CD4-positive, alpha-beta T cell treated with Interleukin-17A for 1 hour (primary cell): Measurements from ENCODE around the gene LRRC52.
"Not testable (repeated sequence)": the region's sequence is repeated elsewhere in the genome, so short reads cannot be mapped to it uniquely, and the experiment has no call there.

Experiments used
- DNase-seq: peaks from one replicate; pipeline ENCODE4 v3.0.0-alpha.2; 2020

Gene LRRC52

DNA sequence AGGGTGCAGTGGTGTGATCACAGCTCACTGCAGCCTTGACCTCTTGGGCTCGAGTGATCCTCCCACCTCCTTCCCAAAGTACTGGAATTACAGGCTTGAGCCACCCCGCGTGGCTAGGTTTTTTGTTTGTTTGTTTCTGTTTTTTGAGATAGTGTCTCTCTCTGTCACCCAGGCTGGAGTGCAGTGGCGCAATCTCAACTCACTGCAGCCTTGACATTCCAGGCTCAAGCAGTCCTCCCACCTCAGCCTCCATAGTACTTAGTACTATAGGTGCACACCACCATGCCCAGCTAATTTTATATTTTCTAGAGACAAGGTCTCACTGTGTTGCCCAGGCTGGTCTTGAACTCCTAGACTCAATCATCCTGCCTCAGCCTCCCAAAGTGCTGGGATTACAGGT, 47.6 kb downstream of the LRRC52 start:
- DNase-seq, result not testable (repeated sequence)

DNA sequence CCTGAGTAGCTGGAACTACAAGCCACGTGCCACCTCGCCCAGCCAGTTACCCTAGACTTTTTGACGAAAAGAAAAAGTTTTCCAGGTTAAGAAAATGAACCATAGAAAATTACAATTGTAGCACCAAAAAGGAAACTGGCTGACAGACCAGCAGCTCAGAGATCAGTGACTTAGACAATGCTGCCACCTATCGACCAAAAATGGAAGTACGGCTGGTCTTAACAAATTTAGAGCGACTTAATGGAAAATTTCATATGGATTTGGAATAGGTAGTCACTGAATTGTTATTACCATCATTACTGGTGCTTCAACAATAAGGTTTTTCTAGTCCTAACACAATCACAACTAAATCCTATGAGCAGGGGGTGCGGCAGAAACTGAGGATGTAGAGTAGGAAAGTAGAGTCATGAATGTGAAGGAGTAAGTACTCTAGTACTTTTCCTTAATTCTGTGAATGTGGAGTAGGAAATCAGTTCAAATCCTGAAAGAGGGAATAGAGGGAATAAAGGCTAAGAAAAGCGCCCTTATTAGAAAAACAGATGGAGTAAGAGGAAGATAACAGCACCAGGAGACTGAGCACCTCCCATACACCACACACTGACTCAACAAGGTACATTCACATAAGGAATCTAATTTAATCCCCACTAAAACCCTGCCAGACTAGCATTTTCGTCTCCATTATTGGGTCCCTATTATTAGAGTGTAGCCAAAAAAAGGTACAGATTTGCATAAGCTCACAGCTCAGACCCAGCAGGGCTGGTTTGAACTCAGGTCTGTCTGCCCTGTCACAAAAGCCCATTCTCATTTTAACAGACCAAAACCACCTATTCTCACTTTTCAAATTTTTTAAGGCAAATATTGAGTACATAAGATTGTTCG, 49.4 kb downstream of the LRRC52 start:
- peak; percentile 83 for DNase-seq

DNA sequence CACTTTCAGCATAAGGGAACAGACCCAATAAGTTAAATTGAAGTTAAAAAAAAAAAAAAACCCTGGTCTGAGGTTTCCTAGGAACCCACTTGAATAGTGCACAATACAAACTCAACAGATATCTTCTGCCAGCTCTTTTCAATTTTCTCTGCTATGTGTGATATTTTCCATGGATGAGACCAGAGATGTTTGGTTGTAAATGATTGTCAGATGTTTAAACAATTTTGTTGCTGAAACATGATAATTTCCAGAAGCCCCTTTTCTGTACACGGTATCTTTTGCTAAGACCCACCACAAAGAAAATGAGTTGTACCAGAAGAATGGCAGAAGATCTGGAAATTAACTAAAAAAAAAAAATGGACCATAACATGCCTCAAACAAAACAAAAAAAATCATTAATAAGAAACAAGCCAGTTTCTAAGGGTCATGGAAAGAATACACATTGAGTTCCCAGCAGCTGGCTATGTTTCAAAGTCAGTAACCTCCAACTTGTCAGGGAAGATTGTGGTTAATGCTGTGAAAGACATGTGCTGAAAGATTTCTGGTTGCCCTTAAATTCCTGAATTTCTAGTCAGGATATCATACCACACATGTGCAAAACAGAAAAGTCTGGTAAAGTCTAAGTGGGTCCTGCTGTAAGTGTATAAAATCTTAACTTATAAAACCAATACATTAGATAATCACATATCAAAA, 51.6 kb downstream of the LRRC52 start:
- no peak for DNase-seq

DNA sequence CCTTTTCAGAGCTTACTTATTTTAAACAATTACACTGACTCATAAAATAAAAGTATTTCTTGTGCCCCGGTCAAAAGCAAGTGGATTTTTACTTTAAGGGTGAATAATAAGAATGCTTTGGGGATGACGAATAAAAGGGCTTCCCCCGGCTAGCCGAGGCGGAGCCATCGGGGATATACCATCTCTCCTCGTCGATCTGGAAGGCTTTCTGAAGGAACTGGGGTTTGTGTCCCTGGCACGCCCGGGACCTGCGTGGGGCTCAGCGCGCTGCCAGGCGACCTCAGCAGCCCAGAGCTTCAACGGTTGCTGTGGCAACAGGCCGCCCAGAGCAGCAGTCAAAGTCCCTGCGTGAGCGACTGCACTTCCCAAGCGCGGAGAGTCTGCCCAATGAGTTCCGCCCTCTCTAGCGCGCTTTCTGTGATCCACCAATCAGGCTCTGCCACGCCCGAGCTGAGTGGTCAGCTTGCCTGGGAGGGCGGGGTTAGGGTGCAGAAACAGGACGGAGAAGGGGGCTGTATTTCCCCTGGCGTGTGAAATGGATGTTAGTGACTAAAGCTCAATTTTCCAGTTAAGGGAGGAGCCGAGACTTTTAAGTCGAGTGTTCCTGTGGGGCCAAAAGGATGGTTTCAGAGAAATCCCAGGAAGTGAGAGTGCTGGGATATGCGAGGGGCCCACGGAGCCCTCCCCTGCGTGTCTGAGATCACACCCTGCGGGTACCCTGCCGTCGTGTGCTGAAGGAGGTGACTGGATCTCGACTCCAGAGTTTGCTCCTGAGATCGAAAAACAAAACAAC, 54.3 kb downstream of the LRRC52 start:
- DNase-seq, result peak; percentile 95

DNA sequence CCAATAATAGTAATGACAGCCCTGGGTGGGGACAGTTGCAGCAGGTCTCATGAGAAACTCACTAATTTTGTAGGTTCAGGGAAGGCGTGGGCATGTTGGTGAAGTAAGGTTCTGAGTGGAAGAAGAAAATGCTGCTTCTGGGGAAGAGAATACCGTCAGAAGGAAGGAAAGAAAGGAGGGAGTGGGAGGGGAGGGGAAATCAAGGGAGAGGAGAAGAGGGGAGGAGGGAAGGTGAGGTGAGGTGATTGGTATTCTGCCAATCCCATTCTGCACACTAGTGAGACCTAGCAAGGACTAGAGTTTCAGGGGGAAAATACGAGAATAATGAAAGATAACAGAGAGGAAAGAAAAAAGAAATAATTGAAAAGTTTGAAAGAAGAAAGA, 54.9 kb downstream of the LRRC52 start:
- no peak for DNase-seq

DNA sequence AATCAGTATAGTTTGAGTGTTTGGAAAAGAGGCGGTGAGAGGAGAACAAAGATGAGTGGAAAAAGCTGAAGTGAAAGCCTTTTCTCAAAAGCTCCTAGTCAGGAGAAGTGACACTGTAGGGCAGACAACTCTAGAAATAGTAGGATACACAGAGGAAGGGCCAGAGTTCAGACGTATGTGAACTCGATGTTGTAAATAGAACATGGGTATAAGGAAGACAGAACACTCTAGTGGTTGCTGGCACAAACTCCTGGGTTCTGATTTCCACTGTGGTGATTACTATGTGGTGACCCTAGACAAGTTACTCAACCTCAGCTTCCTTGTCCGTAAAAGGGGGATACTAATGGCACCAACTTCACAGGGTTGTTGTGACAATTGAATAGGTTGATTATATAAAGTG, 57.0 kb downstream of the LRRC52 start:
- no peak for DNase-seq

DNA sequence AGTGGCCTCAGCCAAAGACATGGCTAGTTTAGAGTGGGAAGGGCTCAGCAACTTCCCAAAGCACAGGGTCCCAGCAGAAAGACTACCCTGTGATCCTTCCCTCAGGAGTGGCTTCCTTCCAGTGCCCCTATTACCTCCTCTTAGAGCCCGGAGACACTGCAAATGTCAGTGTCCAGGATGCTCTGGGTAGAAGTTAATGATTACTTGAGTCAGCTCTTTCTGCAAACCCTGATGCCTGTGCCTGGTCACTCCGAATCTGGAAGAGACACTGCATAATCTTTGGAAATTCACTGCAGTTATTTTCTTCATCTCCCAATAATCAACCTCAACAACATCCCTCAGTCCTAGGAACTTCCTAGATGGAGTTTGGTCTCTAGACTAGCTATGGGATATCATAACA, 60.0 kb downstream of the LRRC52 start:
- DNase-seq, result no peak

DNA sequence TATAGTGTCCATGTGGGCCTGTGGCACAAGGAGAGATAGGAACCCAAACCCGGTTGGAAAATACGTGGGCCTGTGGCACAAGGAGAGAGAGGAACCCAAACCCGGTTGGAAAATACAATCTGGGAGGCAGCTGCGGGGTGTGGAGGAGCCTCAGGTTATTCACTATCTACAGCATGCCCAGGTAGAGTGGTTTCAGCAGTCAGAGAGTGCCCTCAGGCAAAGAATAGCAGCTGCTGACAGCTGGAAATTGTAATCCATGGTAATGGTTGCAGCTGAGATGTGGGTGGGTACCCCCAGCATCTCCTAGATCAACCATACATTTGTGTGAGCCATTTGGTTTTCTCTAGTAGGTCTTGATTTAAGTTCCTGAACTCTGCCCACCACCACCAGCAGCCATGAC, 61.4 kb downstream of the LRRC52 start:
- DNase-seq, result no peak

DNA sequence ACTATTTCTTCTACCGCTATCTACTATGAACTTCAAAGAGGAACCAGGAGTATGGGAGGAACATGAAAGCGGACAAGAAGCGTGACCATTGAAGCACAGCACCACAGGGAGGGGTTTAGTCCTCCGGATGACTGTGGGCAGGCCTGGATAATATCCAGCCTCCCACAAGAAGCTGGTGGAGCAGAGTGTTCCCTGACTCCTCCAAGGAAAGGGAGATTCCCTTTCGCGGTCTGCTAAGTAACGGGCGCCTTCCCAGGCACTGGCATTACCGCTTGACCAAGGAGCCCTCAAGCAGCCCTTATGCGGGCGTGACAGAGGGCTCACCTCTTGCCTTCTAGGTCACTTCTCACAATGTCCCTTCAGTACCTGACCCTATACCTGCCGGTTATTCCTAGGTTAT, 62.9 kb downstream of the LRRC52 start:
- DNase-seq, result not testable (repeated sequence)

DNA sequence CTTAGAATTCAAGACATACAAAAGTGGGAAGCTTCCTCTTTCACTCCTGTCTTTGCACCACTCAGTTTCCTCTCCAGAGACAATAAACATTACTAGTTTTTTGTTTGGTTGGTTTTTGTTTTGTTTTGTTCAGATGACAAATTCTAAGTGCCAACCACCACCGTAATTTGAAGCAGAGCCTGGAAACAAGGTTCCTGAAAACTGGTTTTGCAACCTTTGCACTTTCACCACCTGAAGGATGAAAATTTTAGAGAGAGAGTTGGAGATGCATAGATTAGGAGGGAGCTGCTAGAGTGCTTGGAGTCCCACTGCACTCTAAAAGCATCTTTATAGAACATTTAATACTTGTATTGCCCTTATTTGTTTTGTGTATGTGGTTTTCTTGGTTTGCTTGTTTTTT, 67.1 kb downstream of the LRRC52 start:
- DNase-seq, result no peak

DNA sequence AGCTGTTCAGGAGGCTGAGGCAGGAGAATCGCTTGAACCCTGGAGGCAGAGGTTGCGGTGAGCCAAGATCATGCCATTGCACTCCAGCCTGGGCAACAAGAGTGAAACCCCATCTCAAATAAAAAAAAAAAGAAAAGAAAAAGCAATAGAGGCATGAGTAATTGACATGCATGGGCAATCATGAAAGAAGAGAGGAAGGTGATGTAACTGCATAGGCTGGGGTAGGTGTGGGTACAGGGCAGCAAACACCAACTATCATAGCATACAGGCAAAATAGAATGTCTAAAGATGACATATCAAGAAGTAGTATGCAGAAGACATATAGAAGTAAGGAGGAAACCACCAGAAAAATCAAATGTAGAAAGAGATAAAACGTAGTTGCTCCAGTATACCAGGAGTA, 68.3 kb downstream of the LRRC52 start:
- DNase-seq, result no peak
